LNCaP clone FGC (cell line): Measurements from ENCODE around the gene FAM162A.

Experiments
- DNase-seq: peaks from one replicate; pipeline ENCODE4 v3.0.0-alpha.2; 2011; ENCODE audit warnings: low read depth
- H3K4me3 ChIP-seq: 2 replicates; pipeline ENCODE4 v1.5.1; 2011; ENCODE audit warnings: mild to moderate bottlenecking, low read depth, low read length, control low read depth
- CTCF ChIP-seq: IDR thresholded peaks from 2 replicates; pipeline ENCODE4 v1.5.1; 2012; ENCODE audit warnings: mild to moderate bottlenecking; ENCODE audit not compliant: control insufficient read depth, insufficient read depth; ENCODE audit errors: extremely low read depth

Gene FAM162A

GRCh38 chr3:122407946-122408345, 24.0 kb downstream of the FAM162A start:
- no peak for TF ChIP-seq CTCF
- H3K4me3 ChIP-seq = no peak overlapping the region
- DNase-seq = no peak

- TF ChIP-seq CTCF = no peak
- H3K4me3 ChIP-seq = no peak overlapping the region
- DNase-seq = no peak
Measured at GRCh38 chr3:122409446-122409845, 25.5 kb downstream of the FAM162A start.

- no peak for DNase-seq
- no peak overlapping the region for H3K4me3 ChIP-seq
- no peak for TF ChIP-seq CTCF
Measured at GRCh38 chr3:122410111-122410510, 26.1 kb downstream of the FAM162A start.

GRCh38 chr3:122410639-122411038, 26.7 kb downstream of the FAM162A start:
- no peak overlapping the region for H3K4me3 ChIP-seq
- TF ChIP-seq CTCF = no peak
- no peak for DNase-seq

- H3K4me3 ChIP-seq = peak overlapping the region; percentile 78
- no peak for DNase-seq
- no peak for TF ChIP-seq CTCF
Measured at GRCh38 chr3:122414391-122414790, 30.4 kb downstream of the FAM162A start.

- no peak for TF ChIP-seq CTCF
- DNase-seq = peak; percentile 85
- peak overlapping the region; percentile 78 for H3K4me3 ChIP-seq
Measured at GRCh38 chr3:122415104-122415744, 31.2 kb downstream of the FAM162A start.
